Calu3 (cell line): Measurements from ENCODE around the gene CAPN2. TPM values are rescaled to one million over a fixed set of nuclear protein-coding genes. Genes with fewer than 3 reads are reported as not detected.

Experiments
- BruUV-seq: library from RNA; stranded (reverse); fragments of 400-500 nt; replicated peaks from 2 replicates; lab custom pipeline; 2021; lab: Mats Ljungman, UMichigan
- CTCF ChIA-PET: fragments of 300-600 bp; sonication (Branson Sonifier 250); formaldehyde crosslinking; loops from one replicate; lab custom pipeline; 2022; ENCODE audit warnings: antibody characterized with exemption; lab: Charles Lee
- DNase-seq: peaks from one replicate; pipeline ENCODE4 v3.0.0; 2022
- H3K27ac Mint-ChIP-seq: one replicate; pipeline ENCODE4 v1.8.0; 2022; ENCODE audit warnings: mixed read lengths; ENCODE audit not compliant: unreplicated experiment
- H3K27me3 Mint-ChIP-seq: one replicate; pipeline ENCODE4 v1.8.0; 2022; ENCODE audit warnings: mixed read lengths; ENCODE audit not compliant: unreplicated experiment
- H3K36me3 Mint-ChIP-seq: one replicate; pipeline ENCODE4 v1.8.0; 2022; ENCODE audit warnings: mild to moderate bottlenecking, moderate library complexity, mixed read lengths; ENCODE audit not compliant: insufficient read depth, unreplicated experiment
- H3K4me1 Mint-ChIP-seq: one replicate; pipeline ENCODE4 v1.8.0; 2022; ENCODE audit warnings: mild to moderate bottlenecking, low read depth, mixed read lengths; ENCODE audit not compliant: unreplicated experiment
- H3K4me3 Mint-ChIP-seq: one replicate; pipeline ENCODE4 v1.8.0; 2022; ENCODE audit warnings: mild to moderate bottlenecking, low read depth, moderate library complexity, mixed read lengths; ENCODE audit not compliant: unreplicated experiment
- H3K9me3 Mint-ChIP-seq: one replicate; pipeline ENCODE4 v1.8.0; 2022; ENCODE audit warnings: low read depth, mixed read lengths; ENCODE audit not compliant: unreplicated experiment
- intact Hi-C: fragments of 100-400 bp; cut with micrococcal nuclease; formaldehyde crosslinking; loops from one replicate; pipeline ENCODE4 v1.10.0; 2022; ENCODE audit not compliant: unreplicated experiment
- total RNA-seq: library from RNA; stranded (reverse); gene quantifications from 2 replicates; pipeline ENCODE4 v1.2.3, GENCODE V29; 2022
- TF ChIP-seq, protein P1 (sequence below): fragments of 200-600 bp; IDR thresholded peaks from one replicate; pipeline ENCODE4 v1.8.0; 2022; ENCODE audit warnings: antibody characterized with exemption; ENCODE audit not compliant: unreplicated experiment

Gene CAPN2
- total RNA-seq, 1 experiment from 2014 or later, result 266 TPM

DNA sequence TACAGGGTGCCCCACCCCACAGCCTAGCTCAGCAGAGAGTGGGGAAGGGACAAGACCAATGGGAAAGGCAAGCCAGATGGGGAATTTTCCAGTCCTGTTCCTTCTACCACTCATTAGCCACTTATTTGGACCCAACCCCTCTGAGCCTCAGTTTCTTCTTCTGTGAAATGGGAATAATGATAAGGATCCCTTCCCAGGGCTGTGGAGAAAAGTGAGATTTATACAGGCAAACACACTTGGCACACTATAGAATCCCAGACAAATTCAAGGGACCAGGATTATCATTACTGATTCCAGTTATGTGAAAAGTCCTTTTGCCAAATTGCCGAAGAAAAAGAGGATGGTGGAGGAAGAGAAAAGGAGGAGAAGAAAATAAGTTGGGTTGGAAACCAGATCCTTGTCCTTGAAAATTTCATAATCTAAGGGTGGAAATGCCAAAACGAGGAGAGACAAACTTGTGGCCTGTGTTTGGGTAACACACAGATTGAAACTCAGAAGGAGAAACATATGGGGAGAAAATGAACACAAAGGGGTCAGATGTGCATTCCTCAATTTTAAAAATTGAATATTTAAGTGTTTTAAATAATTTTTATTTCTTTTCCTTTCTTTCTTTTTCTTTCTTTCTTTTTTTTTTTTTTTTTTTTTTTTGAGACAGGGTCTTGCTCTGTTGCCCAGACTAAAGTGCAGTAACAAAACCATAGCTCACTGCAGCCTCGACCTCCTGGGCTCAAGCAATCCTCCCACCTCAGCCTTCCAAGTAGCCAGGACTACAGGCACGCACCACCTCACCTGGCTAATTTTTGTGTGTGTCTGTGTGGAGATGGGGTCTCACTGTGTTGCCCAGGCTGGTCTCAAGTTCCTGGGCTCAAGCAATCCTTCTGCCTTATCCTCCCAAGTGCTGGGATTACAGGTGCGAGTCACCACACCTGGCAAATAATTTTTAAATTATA, 9.6 kb downstream of the CAPN2 start:
- H3K27me3 Mint-ChIP-seq, result no peaks in the 10 kb centered on the region
- no peaks in the 10 kb centered on the region for H3K9me3 Mint-ChIP-seq
- peaks cover 92% of the 10 kb centered on the region for H3K36me3 Mint-ChIP-seq
- H3K4me3 Mint-ChIP-seq, result no peak overlapping the region
- no TSS peak for BruUV-seq
- DNase-seq, result no peak
- intact Hi-C loops, result no loop called here
- peak overlapping the region; percentile 55 for H3K27ac Mint-ChIP-seq
- CTCF ChIA-PET, result interaction anchor here (1.2 to 1.8 kb wide), 5 partner anchors 9 to 23 kb away, joined by 4 to 10 read pairs (median 4); partner anchors contain the start of gene CAPN2
- H3K4me1 Mint-ChIP-seq, result peaks cover 83% of the 10 kb centered on the region
- TF ChIP-seq, protein P1, sequence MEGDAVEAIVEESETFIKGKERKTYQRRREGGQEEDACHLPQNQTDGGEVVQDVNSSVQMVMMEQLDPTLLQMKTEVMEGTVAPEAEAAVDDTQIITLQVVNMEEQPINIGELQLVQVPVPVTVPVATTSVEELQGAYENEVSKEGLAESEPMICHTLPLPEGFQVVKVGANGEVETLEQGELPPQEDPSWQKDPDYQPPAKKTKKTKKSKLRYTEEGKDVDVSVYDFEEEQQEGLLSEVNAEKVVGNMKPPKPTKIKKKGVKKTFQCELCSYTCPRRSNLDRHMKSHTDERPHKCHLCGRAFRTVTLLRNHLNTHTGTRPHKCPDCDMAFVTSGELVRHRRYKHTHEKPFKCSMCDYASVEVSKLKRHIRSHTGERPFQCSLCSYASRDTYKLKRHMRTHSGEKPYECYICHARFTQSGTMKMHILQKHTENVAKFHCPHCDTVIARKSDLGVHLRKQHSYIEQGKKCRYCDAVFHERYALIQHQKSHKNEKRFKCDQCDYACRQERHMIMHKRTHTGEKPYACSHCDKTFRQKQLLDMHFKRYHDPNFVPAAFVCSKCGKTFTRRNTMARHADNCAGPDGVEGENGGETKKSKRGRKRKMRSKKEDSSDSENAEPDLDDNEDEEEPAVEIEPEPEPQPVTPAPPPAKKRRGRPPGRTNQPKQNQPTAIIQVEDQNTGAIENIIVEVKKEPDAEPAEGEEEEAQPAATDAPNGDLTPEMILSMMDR, result no peak

DNA sequence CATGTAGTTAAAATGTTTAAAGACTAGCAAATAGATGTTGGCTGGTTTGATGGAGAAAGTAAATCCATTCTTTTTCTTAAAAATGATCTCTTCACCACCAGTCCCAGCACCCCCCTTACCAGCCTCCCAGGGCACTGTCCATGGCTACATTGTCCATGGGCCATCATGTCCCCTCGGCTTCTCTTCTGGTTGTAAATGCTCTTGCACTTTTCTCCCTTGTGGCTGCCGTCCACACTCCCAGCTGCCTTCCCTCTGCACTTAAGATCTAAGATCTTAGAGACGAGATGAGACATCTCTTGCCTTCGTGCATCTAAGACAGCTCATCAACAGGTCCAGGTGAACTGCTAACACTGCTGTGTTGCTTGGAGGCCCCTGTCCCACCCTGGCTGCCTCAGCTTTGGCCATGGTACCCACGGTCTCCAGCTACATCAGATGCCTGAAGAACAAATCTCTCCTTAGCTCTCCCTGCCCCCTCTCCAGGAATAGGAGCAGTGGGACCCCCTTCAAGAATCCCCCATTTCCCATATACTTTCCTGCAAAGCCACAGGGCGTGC, 11.1 kb downstream of the CAPN2 start:
- no peak for DNase-seq
- Mint-ChIP-seq H3K36me3 (peaks cover 88% of the 10 kb centered on the region), H3K27me3 (no peaks in the 10 kb centered on the region), H3K9me3 (no peaks in the 10 kb centered on the region), H3K4me1 (peaks cover 86% of the 10 kb centered on the region), H3K27ac (no peak overlapping the region), H3K4me3 (no peak overlapping the region)
- BruUV-seq, result no TSS peak
- CTCF ChIA-PET, result interaction anchor here (0.5 kb wide), 1 partner anchor 1752 kb away, joined by 3 read pairs; no protein-coding TSS in a partner anchor
- TF ChIP-seq, protein P1, result no peak
- intact Hi-C loops, result no loop called here

- Mint-ChIP-seq H3K27me3 (no peaks in the 10 kb centered on the region), H3K4me1 (peaks cover 82% of the 10 kb centered on the region), H3K9me3 (no peaks in the 10 kb centered on the region), H3K4me3 (no peak overlapping the region), H3K36me3 (peaks cover 88% of the 10 kb centered on the region), H3K27ac (peak overlapping the region; percentile 6)
- CTCF ChIA-PET, result no interaction called here
- intact Hi-C loops, result no loop called here
- no TSS peak for BruUV-seq
- DNase-seq, result no peak
- TF ChIP-seq, protein P1, result no peak
Measured at GRCh38 chr1:223724376-223724775, 12.0 kb downstream of the CAPN2 start.

DNA sequence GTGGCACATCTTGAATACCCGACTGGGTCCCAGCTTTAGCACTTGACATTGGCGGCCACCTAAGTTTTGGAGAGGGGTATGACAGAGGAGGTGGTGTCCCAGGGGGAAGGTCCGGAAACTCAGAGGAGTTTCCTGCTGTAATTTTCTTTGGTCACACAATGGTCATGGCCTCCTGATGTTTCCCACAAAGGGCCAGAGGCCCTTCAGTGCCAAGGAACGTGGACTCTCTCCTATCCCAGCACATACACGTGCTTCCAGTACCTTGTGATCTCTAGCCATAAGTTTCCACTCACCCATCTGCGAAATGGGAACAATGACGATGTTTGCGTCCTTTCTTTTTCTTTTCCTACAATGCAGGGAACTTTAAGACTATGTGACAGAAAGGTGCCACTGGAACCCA, 13.2 kb downstream of the CAPN2 start:
- Mint-ChIP-seq H3K4me3 (peak overlapping the region; percentile 61), H3K27ac (peak overlapping the region; percentile 87)

More for the DNA sequence above, 13.2 kb downstream of the CAPN2 start:
- TF ChIP-seq, protein P1, result no peak
- DNase-seq, result no peak
- Mint-ChIP-seq H3K9me3 (no peaks in the 10 kb centered on the region), H3K4me1 (peaks cover 81% of the 10 kb centered on the region), H3K27me3 (no peaks in the 10 kb centered on the region), H3K36me3 (peaks cover 88% of the 10 kb centered on the region)
- CTCF ChIA-PET, result interaction anchor here (0.7 kb wide), 1 partner anchor 325 kb away, joined by 3 read pairs; no protein-coding TSS in a partner anchor
- BruUV-seq, result no TSS peak
- intact Hi-C loops, result no loop called here
